GF-D8 (cell line): ENCODE data around the gene CA12.
"Not testable (repeated sequence)": the region's sequence is repeated elsewhere in the genome, so short reads cannot be mapped to it uniquely, and the experiment has no call there.

Experiments
- DNase-seq: peaks from one replicate; lab custom pipeline; 2025; lab: John Stamatoyannopoulos, UW

The CA12 gene

GRCh38 chr15:63381301-63382204 is at the start of gene CA12:
Gene CA12 (minus strand): TSS chr15:63381846. CDS start chr15:63381720, 126 bp downstream.
- no peak for DNase-seq

DNA sequence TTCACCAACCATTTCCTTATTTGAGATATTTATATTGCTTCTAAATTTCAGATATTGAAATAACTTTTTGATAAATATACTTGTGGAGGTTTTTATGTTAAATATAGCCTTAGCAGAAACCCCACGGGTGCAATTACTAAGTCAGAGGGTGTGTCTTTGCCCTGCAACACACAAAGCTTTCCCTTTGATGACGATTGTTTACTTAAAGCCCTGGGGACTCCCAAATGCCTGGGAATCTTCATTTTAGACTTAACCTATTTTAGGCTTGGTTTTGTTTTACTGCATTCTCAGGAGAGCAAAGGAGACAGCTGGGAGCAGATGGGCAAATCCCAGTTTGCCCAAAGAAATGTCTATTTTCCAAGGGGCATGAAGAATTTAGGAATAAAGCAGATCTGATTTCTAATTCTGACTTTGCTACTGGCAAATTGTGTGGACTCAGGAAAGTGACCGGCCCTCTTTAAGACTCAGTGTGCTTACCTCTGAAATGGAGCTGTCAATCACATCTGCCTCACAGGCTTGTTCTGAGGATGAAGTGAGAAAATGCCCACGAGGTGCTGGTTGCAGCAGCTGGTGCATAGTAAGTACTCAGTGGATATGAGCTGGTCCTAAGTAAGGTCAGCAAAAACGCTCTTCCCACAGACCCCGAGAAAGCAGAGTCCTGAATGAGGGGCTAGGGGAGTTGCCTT is 49.3 kb upstream of the CA12 start:
- DNase-seq = no peak

GRCh38 chr15:63426552-63426951 is 44.9 kb upstream of the CA12 start:
- no peak for DNase-seq

- DNase-seq = no peak
These were observed 43.9 kb upstream of the CA12 start for GRCh38 chr15:63425426-63425985.

DNA sequence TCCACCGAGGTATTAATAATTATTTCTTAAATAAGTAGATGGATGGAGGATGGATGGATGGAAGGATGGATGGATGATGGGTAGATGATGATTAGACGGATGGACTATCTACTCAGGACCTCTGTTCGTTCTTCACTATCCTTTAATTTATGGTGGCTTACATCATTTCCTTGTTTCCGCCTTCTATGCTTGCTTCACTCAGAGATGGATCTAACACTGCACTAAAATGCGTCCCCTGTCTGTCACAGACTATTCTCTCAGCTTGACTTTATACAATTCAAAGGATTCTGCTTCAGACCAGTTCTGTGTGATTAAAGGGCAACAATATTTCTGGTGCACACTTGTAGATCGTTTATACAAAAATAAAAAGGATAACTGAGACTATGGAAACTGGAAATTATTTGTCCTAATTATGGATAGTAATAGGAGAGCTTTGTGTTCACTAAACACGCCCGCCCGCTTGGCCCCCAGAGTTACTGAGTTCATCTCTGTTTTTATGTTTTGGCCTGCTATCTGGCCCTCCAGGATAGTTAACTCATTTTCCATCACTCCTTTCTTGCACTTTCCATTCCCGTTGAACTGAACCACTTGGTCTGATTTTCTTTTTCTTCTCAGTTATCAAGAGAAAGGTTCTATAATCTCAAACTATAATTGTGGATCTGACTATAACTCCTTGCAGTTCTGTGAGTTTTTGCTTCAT is 41.4 kb upstream of the CA12 start:
- no peak for DNase-seq

GRCh38 chr15:63421433-63421832 is 39.8 kb upstream of the CA12 start:
- no peak for DNase-seq

- DNase-seq = peak; percentile 1
These were observed 38.7 kb upstream of the CA12 start for GRCh38 chr15:63420333-63420747.

GRCh38 chr15:63418811-63419210 is 37.2 kb upstream of the CA12 start:
- DNase-seq = no peak

DNA sequence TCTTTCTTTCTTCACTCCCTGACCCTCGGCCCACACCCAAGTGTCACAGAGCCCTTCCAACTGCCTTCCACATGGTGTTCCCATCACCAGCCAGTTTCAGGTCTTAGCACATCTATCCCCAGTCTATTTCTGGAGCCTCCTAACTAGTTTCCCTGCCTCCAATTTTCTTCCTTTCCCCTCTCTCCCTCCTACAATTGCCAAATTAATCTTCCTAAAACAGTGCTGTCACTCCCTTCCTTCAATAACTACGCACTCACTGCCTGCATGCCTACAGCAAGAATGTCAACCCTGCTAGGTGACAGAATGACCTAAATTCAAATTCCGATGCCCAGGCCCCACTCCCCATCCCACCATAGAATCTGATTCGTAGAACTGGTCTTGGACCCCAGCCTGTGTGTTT is 36.1 kb upstream of the CA12 start:
- no peak for DNase-seq

DNA sequence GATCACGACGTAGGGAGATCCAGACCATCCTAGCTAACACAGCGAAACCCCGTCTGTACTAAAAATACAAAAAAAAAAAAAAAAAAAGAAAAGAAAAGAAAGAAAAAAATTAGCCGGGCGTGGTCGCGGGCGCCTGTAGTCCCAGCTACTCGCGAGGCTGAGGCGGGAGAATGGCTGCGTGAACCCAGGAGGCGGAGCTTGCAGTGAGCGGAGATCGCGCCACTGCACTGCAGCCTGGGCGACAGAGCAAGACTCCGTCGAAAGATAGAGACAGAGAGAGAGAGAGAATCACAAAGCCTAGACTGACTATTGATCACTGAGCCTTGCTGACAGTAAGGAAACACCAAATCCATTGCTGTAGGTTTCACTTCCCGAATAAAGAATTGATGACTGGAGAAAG is 35.6 kb upstream of the CA12 start:
- not testable (repeated sequence) for DNase-seq

- no peak for DNase-seq
These were observed 33.0 kb upstream of the CA12 start for GRCh38 chr15:63414474-63415120.

DNA sequence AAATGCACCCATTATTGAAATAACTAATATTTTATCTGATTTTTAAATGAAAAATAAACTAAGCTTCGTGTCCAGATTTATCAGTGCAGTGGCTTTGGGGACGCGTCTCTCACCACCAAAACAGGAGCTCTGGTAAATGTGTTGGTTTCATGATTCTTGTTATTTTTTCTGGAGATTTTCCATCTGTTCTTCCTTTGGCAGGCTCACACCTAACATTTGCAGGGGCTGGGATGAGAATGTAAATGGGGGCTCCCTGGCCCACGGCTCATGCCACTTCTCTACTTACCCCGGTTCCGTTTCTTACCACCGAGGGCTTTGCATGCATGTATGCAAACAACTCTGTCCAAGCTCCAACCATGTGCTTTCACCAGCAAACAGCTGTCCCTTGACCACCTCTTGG is 30.9 kb upstream of the CA12 start:
- no peak for DNase-seq

DNA sequence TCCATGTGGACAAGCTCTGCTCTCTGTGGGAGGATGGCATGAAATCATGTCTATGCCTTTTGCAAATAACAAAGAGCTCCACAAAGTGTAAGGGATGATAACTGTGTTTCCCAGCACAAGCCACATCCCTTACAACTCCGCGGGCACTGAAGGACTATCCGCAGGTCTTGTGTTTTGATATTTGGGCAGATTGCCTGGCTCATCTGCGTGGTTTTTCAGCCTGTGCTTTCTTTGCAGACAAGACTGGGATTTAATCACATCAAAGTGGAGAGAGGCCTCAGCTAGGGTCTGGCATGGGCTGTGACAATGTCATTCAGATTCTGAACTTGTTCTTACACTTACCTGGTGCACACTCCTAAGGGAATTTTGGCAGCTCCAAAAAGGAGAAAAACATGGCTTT is 30.2 kb upstream of the CA12 start:
- DNase-seq = no peak

DNA sequence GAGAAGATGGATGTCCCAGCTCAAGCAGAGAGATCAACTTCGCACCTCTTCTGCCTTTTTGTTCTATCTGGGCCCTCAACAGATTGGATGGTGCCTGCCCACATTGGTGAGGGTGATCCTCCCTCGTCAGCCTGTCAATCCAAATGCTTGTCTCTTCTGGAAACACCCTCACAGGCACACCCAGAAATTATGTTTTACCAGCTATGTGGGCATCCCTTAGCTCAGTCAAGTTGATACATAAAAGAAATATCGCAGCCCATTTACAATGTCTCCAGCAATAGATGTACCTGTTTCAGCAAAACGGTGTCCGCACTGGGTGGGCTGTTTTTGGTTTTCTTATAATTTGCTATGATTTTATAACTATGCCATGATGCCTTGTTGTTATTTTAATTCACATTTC is 27.5 kb upstream of the CA12 start:
- DNase-seq = no peak

DNA sequence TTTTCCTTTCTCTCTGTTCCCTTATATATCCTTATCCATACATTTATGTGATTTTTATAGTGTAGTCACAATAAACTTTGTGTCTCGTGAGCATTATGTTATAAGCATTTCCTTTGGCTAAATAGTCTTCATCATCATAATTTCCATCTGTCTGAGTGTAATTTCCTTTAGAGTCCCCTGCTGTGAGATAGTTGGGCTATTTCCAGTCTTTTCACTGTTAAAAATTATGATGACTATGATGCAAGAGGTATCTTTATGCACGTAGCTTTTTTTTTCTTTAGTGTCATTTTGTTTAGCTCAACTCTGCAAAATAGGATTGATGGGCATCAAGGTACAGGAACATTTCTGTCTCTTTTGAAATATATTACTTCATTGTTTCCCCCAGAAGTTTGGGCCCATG is 26.9 kb upstream of the CA12 start:
- no peak for DNase-seq

DNA sequence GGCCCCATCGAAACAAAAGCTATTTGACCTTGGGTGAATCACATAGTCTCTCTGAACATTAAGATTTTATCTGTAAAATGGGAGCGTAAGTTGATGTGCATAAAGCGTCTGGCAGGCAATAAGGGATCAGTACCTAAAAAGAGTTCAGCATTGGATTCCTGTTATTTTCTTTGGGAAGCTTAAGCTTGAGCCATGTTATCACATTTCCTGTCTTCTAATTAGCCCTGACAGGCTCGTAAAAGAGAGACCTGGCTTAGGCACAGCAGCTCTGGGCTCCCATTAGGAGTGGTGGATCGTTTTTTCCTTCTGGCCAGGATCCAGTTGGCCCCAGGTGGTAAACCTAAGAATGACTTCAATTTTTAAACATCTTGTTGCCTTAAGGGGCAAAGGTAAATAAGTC is 26.0 kb upstream of the CA12 start:
- DNase-seq = no peak

GRCh38 chr15:63405683-63406390 is 24.2 kb upstream of the CA12 start:
- no peak for DNase-seq

DNA sequence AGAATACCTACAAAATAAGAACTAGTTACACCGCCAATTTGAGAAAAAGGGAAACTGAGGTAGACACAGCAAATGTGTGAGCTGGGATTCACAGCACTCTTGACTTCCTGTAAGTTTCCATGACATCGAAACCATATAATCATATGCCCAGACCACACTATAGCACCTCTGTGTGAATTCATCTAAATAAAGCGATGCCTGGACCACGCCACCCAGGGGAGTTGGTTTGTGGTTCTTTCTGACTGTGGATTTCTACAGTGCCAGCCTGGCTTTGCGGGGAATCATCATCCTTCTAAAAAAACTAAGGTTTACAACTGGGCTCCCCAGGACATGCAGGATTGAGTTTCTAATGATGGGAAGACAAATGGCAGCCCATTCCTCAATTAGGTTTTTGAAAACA is 23.5 kb upstream of the CA12 start:
- no peak for DNase-seq

DNA sequence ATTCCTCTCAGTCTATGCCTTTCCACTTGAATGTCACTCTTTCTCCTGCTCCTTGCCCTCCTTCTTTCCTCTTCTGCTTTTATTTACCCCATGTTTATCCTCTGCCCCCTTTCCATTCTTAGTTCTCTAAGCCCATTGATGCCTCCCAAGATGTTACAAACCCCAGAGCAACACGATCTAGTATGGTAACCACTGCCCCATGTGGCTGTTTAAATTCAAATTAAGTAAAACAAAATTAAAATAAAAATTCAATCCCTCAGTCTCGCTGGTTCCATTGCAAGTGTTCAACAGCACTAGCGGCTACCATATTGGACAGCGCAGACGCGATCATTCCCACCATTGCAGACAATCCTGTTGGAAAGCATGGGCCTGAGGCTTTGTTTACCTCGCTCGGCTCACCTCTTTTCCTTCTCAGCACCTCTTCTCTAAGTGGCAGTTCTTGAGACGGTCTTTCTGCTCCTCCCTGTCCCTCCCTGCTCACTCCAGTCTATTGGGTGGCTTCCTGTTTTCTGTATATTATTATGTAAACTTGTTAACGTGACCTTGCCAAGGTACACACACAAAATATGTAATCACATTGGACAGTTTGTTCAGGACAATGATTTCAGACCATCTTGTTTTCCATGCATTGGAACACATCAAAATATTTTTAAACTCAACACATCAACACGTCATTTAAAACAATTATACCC is 21.8 kb upstream of the CA12 start:
- no peak for DNase-seq

- DNase-seq = no peak
These were observed 21.0 kb upstream of the CA12 start for GRCh38 chr15:63402498-63403253.
